Measurements from ENCODE around the gene ADAM19. TPM values are rescaled to one million over a fixed set of nuclear protein-coding genes. Genes with fewer than 3 reads are reported as not detected.

Gene ADAM19
- total RNA-seq, 1 donor from 2014 or later: 11.5 TPM

DNA sequence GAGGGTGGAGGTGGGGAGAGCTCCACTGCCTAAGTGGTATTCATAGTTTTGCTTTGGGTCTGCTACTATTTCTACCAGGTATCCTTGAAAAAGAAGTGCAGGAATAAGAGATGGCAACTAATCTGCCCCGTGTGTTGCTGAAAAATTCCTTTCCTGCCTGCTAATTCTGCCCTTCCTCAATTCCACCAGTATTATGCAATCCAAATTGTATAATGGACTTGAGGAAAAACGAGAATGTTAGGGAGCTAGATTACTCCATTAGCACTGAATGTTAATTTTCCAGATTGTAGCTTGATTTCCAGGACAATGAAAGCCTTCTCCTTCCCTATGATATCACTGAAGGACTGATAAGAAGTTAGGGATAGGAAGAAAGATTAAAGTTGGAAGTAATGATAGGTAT, 16.9 kb downstream of the ADAM19 start:
- no peaks in the 10 kb centered on the region for H3K36me3 ChIP-seq
- no peak overlapping the region for H3K27ac Mint-ChIP-seq
- no peak overlapping the region for H3K9ac ChIP-seq
- H3K9me3 Mint-ChIP-seq: no peaks in the 10 kb centered on the region
- peaks cover 40% of the 10 kb centered on the region for H3K4me1 ChIP-seq
- peaks cover 75% of the 10 kb centered on the region for H3K4me1 Mint-ChIP-seq
- H3K4me2 ChIP-seq: no peak overlapping the region
- H3K9me3 ChIP-seq (ENCODE audit: low read depth): no peaks in the 10 kb centered on the region
- H3K4me3 Mint-ChIP-seq: no peak overlapping the region
- H3F3A ChIP-seq (ENCODE audit: low read depth): peaks cover 3% of the 10 kb centered on the region
- TF ChIP-seq, protein P1, sequence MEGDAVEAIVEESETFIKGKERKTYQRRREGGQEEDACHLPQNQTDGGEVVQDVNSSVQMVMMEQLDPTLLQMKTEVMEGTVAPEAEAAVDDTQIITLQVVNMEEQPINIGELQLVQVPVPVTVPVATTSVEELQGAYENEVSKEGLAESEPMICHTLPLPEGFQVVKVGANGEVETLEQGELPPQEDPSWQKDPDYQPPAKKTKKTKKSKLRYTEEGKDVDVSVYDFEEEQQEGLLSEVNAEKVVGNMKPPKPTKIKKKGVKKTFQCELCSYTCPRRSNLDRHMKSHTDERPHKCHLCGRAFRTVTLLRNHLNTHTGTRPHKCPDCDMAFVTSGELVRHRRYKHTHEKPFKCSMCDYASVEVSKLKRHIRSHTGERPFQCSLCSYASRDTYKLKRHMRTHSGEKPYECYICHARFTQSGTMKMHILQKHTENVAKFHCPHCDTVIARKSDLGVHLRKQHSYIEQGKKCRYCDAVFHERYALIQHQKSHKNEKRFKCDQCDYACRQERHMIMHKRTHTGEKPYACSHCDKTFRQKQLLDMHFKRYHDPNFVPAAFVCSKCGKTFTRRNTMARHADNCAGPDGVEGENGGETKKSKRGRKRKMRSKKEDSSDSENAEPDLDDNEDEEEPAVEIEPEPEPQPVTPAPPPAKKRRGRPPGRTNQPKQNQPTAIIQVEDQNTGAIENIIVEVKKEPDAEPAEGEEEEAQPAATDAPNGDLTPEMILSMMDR (IDR thresholded peaks at IDR 0.05): no peak
- TF ChIP-seq EZH2phosphoT487 (IDR thresholded peaks at IDR 0.05) (no peak), EZH2 (IDR thresholded peaks at IDR 0.05) (no peak)
- H2AFZ ChIP-seq (replicated peaks): no peak overlapping the region
- H3K27me3 Mint-ChIP-seq (ENCODE audit: insufficient read depth, low read depth): no peaks in the 10 kb centered on the region
- no peak overlapping the region for H3K27ac ChIP-seq
- DNase-seq (ENCODE audit: low spot score): no peak
- H3K36me3 Mint-ChIP-seq: peaks cover 15% of the 10 kb centered on the region
- H3K4me3 ChIP-seq: no peak overlapping the region
- H4K20me1 ChIP-seq (ENCODE audit: low read depth): peaks cover 12% of the 10 kb centered on the region
- no peaks in the 10 kb centered on the region for H3K27me3 ChIP-seq
- H3K79me2 ChIP-seq (ENCODE audit: low read depth): no peaks in the 10 kb centered on the region

DNA sequence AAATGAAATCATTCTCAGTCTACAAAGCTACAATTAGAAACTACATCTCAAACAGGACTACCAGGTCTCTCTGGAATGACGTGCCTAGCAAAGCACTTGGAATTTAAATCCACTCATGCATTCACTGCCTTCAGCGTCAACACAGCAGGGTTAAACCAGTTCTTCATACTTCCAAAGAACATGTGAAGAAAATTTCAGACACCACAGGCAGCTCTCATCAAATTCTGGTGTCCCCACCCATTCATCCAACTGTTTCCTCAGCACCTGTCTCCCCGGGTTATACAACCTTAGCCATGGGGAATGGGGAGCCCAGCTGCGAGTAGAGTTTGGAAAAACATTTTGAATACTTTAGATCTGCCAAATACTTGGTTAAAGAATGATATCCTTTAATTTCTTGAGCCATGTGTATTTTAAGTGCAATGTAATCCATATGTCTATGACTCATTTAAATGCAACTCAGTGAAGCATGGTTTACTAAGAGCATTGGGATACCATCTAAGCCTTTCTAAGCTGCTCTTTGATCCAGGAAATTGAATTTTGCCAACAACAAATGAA, 17.5 kb downstream of the ADAM19 start:
- Histone ChIP-seq H2AFZ (replicated peaks) (no peak overlapping the region), H3K9ac (no peak overlapping the region), H3K4me1 (peaks cover 38% of the 10 kb centered on the region), H4K20me1 (ENCODE audit: low read depth) (peaks cover 11% of the 10 kb centered on the region), H3F3A (ENCODE audit: low read depth) (peaks cover 3% of the 10 kb centered on the region), H3K27me3 (no peaks in the 10 kb centered on the region), H3K4me2 (no peak overlapping the region), H3K36me3 (no peaks in the 10 kb centered on the region), H3K9me3 (ENCODE audit: low read depth) (no peaks in the 10 kb centered on the region), H3K4me3 (no peak overlapping the region), H3K27ac (no peak overlapping the region), H3K79me2 (ENCODE audit: low read depth) (no peaks in the 10 kb centered on the region)
- H3K27me3 Mint-ChIP-seq (ENCODE audit: insufficient read depth, low read depth): no peaks in the 10 kb centered on the region
- peaks cover 10% of the 10 kb centered on the region for H3K36me3 Mint-ChIP-seq
- H3K9me3 Mint-ChIP-seq: no peaks in the 10 kb centered on the region
- no peak overlapping the region for H3K4me3 Mint-ChIP-seq
- TF ChIP-seq, protein P1 (IDR thresholded peaks at IDR 0.05): no peak
- TF ChIP-seq EZH2 (IDR thresholded peaks at IDR 0.05): no peak
- DNase-seq (ENCODE audit: low spot score): no peak
- peak overlapping the region; percentile 91 for H3K27ac Mint-ChIP-seq
- H3K4me1 Mint-ChIP-seq: peaks cover 70% of the 10 kb centered on the region

DNA sequence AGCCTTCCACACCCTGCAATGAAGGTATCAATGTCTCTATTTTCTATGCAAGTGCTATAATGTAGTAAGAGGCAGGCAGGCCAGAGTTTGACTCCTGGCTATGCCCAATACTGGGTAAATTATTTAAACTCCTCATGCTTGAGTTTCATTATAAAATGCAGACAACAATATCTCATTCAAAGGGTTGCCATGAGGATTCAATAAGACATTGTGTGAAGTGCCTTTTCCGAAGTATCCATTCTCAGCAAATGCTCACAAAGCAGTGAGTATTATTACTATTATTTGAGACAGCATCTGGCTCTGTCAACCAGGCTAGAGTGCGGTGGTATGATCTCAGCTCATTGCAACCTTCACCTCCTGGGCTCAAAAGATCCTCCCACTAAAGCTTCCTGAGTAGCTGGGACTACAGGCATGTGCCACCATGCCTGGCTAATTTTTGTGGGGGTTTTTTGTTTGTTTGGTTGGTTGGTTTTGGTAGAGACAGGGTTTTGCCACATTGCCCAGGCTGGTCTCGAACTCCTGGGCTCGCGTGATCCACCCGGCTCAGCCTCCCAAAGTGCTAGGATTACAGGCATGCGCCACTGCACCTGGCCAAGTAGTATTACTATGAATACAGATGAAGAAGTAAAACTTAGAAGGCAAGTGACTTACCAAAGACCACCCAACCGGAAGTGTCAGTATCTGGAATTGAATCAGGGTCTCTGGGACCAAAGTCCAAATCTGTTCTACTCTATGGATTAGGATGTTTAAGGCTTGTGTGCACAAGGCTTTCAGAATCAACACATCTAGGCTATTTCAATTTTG, 18.8 kb downstream of the ADAM19 start:
- peaks cover 57% of the 10 kb centered on the region for H3K4me1 Mint-ChIP-seq
- TF ChIP-seq EZH2phosphoT487 (IDR thresholded peaks at IDR 0.05) (no peak), EZH2 (IDR thresholded peaks at IDR 0.05) (no peak)
- TF ChIP-seq, protein P1 (IDR thresholded peaks at IDR 0.05): no peak
- no peak overlapping the region for H3K4me3 Mint-ChIP-seq
- H3K36me3 Mint-ChIP-seq: peaks cover 9% of the 10 kb centered on the region
- no peak overlapping the region for H3K4me3 ChIP-seq
- no peak overlapping the region for H2AFZ ChIP-seq (replicated peaks)
- H3F3A ChIP-seq (ENCODE audit: low read depth): peaks cover 3% of the 10 kb centered on the region
- H3K27me3 ChIP-seq: no peaks in the 10 kb centered on the region
- H4K20me1 ChIP-seq (ENCODE audit: low read depth): peaks cover 10% of the 10 kb centered on the region
- H3K4me2 ChIP-seq: no peak overlapping the region
- H3K36me3 ChIP-seq: no peaks in the 10 kb centered on the region
- no peaks in the 10 kb centered on the region for H3K27me3 Mint-ChIP-seq (ENCODE audit: insufficient read depth, low read depth)
- H3K9me3 ChIP-seq (ENCODE audit: low read depth): no peaks in the 10 kb centered on the region
- H3K9me3 Mint-ChIP-seq: peaks cover 2% of the 10 kb centered on the region
- no peak for DNase-seq (ENCODE audit: low spot score)
- H3K79me2 ChIP-seq (ENCODE audit: low read depth): no peaks in the 10 kb centered on the region
- no peak overlapping the region for H3K27ac ChIP-seq
- H3K9ac ChIP-seq: no peak overlapping the region
- H3K4me1 ChIP-seq: peaks cover 29% of the 10 kb centered on the region
- H3K27ac Mint-ChIP-seq: peak overlapping the region; percentile 91
